NT2/D1 (cell line): Measurements from ENCODE around the gene FLII.

ENCODE experiments used
- DNase-seq: peaks from one replicate; pipeline ENCODE4 v3.0.0-alpha.2; 2011; ENCODE audit warnings: low read depth, low spot score
- H3K27me3 ChIP-seq: 2 replicates; pipeline ENCODE4 v1.6.0; 2011; ENCODE audit warnings: mild to moderate bottlenecking; ENCODE audit not compliant: insufficient read length, insufficient read depth
- H3K36me3 ChIP-seq: 2 replicates; pipeline ENCODE4 v1.6.1; 2011; ENCODE audit warnings: mild to moderate bottlenecking, low read length, mixed read lengths; ENCODE audit not compliant: insufficient read depth, insufficient read length
- H3K4me1 ChIP-seq: 2 replicates; pipeline ENCODE4 v1.5.1; 2011; ENCODE audit not compliant: insufficient read depth, insufficient read length
- H3K4me3 ChIP-seq: 2 replicates; pipeline ENCODE4 v1.5.1; 2011; ENCODE audit warnings: low read depth; ENCODE audit not compliant: insufficient read length
- H3K9ac ChIP-seq: 2 replicates; pipeline ENCODE4 v1.6.0; 2011; ENCODE audit warnings: low read depth; ENCODE audit not compliant: insufficient read length
- H3K9me3 ChIP-seq: 2 replicates; pipeline ENCODE4 v1.5.1; 2011; ENCODE audit warnings: mild to moderate bottlenecking, low read length; ENCODE audit not compliant: insufficient read depth
- SUZ12 ChIP-seq: IDR thresholded peaks from 2 replicates; pipeline ENCODE4 v1.6.1; 2011; ENCODE audit not compliant: insufficient read length, insufficient read depth; ENCODE audit errors: extremely low read depth
- YY1 ChIP-seq: IDR thresholded peaks from 2 replicates; pipeline ENCODE4 v1.6.1; 2011; ENCODE audit not compliant: insufficient read length, insufficient read depth
- ZNF274 ChIP-seq: IDR thresholded peaks from 2 replicates; pipeline ENCODE4 v1.6.1; 2011; ENCODE audit warnings: mild to moderate bottlenecking, low read depth, low read length

The FLII gene

GRCh38 chr17:18213666-18214270, 44.8 kb downstream of the FLII start:
- H3K4me1 ChIP-seq = peaks cover 3% of the 10 kb centered on the region
- H3K9ac ChIP-seq = no peak overlapping the region
- no peaks in the 10 kb centered on the region for H3K27me3 ChIP-seq
- no peak for TF ChIP-seq YY1
- no peak for TF ChIP-seq SUZ12
- no peak for TF ChIP-seq ZNF274
- no peak overlapping the region for H3K4me3 ChIP-seq
- peaks cover 21% of the 10 kb centered on the region for H3K36me3 ChIP-seq
- H3K9me3 ChIP-seq = no peaks in the 10 kb centered on the region
- no peak for DNase-seq

GRCh38 chr17:18208092-18208491, 50.4 kb downstream of the FLII start:
- no peak for DNase-seq
- no peaks in the 10 kb centered on the region for H3K9me3 ChIP-seq
- TF ChIP-seq SUZ12 = no peak
- no peak for TF ChIP-seq YY1
- H3K9ac ChIP-seq = no peak overlapping the region
- no peaks in the 10 kb centered on the region for H3K27me3 ChIP-seq
- peaks cover 70% of the 10 kb centered on the region for H3K36me3 ChIP-seq
- H3K4me1 ChIP-seq = peaks cover 4% of the 10 kb centered on the region
- no peak overlapping the region for H3K4me3 ChIP-seq

- TF ChIP-seq ZNF274 = no peak
- no peak for TF ChIP-seq YY1
- Histone ChIP-seq H3K36me3 (peaks cover 74% of the 10 kb centered on the region), H3K4me1 (peaks cover 8% of the 10 kb centered on the region), H3K9ac (no peak overlapping the region), H3K9me3 (no peaks in the 10 kb centered on the region), H3K27me3 (no peaks in the 10 kb centered on the region), H3K4me3 (no peak overlapping the region)
- DNase-seq = no peak
Observed at GRCh38 chr17:18206962-18207361, 51.6 kb downstream of the FLII start.

- H3K27me3 ChIP-seq = no peaks in the 10 kb centered on the region
- H3K4me1 ChIP-seq = peaks cover 8% of the 10 kb centered on the region
- no peaks in the 10 kb centered on the region for H3K9me3 ChIP-seq
- peaks cover 77% of the 10 kb centered on the region for H3K36me3 ChIP-seq
- H3K9ac ChIP-seq = no peak overlapping the region
- TF ChIP-seq YY1 (no peak), SUZ12 (no peak), ZNF274 (no peak)
- no peak overlapping the region for H3K4me3 ChIP-seq
- no peak for DNase-seq
Observed at GRCh38 chr17:18205861-18206260, 52.7 kb downstream of the FLII start.

- Histone ChIP-seq H3K27me3 (no peaks in the 10 kb centered on the region), H3K9ac (no peak overlapping the region), H3K36me3 (peaks cover 72% of the 10 kb centered on the region), H3K4me3 (no peak overlapping the region), H3K4me1 (peaks cover 8% of the 10 kb centered on the region), H3K9me3 (no peaks in the 10 kb centered on the region)
- no peak for DNase-seq
- TF ChIP-seq ZNF274 (no peak), YY1 (no peak), SUZ12 (no peak)
Observed at GRCh38 chr17:18203308-18203707, 55.2 kb downstream of the FLII start.

GRCh38 chr17:18201108-18201507, 57.4 kb downstream of the FLII start:
- H3K27me3 ChIP-seq = no peaks in the 10 kb centered on the region
- H3K9ac ChIP-seq = no peak overlapping the region
- H3K36me3 ChIP-seq = peaks cover 75% of the 10 kb centered on the region
- H3K9me3 ChIP-seq = no peaks in the 10 kb centered on the region
- H3K4me1 ChIP-seq = peaks cover 8% of the 10 kb centered on the region
- no peak for TF ChIP-seq YY1
- no peak for TF ChIP-seq SUZ12
- no peak overlapping the region for H3K4me3 ChIP-seq
- no peak for DNase-seq

- no peak for TF ChIP-seq SUZ12
- no peak for TF ChIP-seq ZNF274
- TF ChIP-seq YY1 = no peak
- no peaks in the 10 kb centered on the region for H3K27me3 ChIP-seq
Observed at GRCh38 chr17:18198530-18198929, 60.0 kb downstream of the FLII start.

More at GRCh38 chr17:18198530-18198929, 60.0 kb downstream of the FLII start:
- DNase-seq = no peak
- H3K36me3 ChIP-seq = peaks cover 75% of the 10 kb centered on the region
- peaks cover 7% of the 10 kb centered on the region for H3K4me1 ChIP-seq
- H3K9me3 ChIP-seq = no peaks in the 10 kb centered on the region
- no peak overlapping the region for H3K4me3 ChIP-seq
- no peak overlapping the region for H3K9ac ChIP-seq
